NCI-H460 (cell line): Measurements from ENCODE around the gene SS18. TPM values are rescaled to one million over a fixed set of nuclear protein-coding genes. Genes with fewer than 3 reads are reported as not detected.
"Not testable (repeated sequence)": the region's sequence is repeated elsewhere in the genome, so short reads cannot be mapped to it uniquely, and the experiment has no call there.

Experiments used
- DNase-seq: peaks from one replicate; pipeline ENCODE4 v3.0.0-alpha.2; 2016; ENCODE audit warnings: low read depth; ENCODE audit errors: extremely low read depth
- polyA plus RNA-seq: library from polyadenylated mRNA; depleted of rRNA; stranded (reverse); fragments of >200 nt; gene quantifications from 2 replicates; pipeline ENCODE4 v1.2.3, GENCODE V29; 2014; cell fraction: nucleus; rRNA removed
- total RNA-seq: library from RNA; depleted of rRNA; stranded (reverse); fragments of >200 nt; shearing (Covaris generic); gene quantifications from 2 replicates; pipeline ENCODE4 v1.2.3, GENCODE V29; 2014; rRNA removed

The SS18 gene, protein sequence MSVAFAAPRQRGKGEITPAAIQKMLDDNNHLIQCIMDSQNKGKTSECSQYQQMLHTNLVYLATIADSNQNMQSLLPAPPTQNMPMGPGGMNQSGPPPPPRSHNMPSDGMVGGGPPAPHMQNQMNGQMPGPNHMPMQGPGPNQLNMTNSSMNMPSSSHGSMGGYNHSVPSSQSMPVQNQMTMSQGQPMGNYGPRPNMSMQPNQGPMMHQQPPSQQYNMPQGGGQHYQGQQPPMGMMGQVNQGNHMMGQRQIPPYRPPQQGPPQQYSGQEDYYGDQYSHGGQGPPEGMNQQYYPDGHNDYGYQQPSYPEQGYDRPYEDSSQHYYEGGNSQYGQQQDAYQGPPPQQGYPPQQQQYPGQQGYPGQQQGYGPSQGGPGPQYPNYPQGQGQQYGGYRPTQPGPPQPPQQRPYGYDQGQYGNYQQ
- 54.1 and 64.1 TPM in 2 replicates for total RNA-seq
- 147 and 199 TPM in 2 replicates for polyA plus RNA-seq

DNA sequence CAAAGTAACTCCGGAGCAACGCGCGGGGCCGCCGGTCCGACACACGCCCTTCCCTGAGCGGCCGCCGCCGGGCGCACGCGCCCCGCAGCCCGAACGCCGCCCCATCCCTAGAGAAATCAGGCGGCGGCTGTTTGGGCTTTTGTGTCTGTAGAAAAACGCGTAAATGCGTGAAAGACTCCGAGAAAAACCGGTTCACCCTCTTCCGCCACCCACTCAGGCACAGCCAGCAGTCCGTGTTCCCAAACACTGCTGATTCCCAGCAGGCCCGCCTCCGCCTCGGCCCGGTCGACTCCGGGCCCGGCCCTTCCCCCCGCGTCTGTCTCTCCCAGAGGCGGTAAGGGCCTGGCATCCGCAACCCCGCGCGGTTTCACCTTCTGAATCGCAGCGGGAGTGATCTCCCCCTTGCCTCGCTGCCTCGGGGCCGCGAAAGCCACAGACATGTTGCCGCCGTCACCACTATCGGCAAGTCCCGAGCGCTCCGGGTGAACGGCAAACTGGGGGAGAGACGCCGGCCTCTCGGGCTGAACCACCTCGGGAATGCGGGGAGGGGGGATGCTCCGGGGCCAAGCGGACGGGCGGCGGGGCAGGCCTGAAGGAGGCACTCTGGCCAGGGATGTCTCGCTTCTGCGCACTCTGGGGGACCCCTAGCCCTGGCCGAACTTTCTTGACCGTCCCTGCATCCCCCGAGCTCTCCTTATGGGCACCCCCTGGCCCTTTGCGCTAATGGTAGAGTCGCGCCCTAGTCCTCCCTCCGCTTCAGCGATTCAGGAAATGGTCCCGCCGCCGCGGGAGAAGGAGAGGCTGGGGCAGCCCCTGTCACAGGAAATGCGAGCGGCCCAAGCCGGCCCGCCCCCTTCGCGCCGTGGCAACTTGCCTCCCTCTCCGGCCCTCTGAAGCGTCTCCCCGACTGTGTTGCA is at the start of gene SS18:
SS18 (minus strand) TSS at position 484 of the 917 bp plus-strand sequence; CDS start at position 440, 44 bp downstream.
- peak; percentile 83 for DNase-seq

DNA sequence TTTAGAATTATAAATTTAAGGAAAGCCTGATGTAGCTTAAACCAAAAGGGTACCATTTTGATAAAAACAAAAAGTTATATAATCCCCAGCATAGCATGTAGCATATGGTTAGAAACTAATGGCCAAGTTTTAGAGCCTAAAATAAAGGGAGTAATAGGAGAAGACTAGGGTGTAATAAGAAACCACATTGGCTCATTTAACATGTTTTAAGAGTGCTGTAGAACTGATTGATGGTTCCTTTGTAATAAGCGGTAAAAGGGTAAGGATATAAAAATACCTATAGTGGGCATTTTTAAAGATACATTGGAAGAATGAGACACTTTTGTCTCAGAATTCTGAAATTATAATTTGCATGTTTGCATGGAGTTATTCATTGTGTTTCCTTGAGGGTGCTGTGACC is 45.1 kb upstream of the SS18 start:
- no peak for DNase-seq

DNA sequence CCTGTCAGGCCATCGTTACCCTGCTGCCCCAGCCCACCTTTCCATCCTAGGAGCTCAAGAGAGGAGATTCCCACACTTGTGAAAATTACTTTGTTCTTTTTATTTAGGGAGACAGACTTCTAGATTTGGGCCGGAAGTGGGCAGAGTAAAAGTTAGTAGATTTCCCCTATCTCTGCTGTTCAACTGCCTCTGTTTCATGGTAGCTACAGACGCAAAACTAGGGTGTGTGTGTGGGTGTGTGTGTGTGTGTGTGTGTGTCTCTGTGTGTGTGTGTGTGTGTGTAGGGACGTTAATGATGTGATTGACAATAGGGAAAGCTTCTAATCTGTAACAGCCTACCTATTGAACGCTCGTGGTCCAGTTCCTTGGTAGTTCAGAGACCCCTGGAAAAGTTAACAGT is 43.7 kb upstream of the SS18 start:
- DNase-seq, result no peak

DNA sequence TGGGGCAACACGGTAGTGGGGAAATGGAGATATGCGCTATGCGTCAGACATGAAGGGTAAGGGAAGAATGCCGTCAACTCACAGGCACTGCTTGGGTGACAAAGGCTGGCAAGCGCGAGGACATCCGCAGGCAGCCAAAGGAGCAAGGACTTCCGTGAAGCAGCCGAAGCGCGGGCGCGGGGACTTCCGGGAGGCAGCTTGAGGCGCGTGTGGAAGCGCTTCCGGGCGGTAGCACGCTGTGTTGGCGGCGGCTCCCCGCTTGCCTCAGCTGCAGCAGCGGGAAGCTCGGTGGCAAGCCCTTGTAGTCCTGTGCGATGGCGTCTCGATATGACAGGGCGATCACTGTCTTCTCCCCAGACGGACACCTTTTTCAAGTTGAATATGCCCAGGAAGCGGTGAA is 43.2 kb upstream of the SS18 start, which contains the start of gene PSMA8:
PSMA8 (plus strand) TSS at position 218 of the 400 bp plus-strand sequence; CDS start at position 315, 97 bp downstream.
- DNase-seq, result no peak

DNA sequence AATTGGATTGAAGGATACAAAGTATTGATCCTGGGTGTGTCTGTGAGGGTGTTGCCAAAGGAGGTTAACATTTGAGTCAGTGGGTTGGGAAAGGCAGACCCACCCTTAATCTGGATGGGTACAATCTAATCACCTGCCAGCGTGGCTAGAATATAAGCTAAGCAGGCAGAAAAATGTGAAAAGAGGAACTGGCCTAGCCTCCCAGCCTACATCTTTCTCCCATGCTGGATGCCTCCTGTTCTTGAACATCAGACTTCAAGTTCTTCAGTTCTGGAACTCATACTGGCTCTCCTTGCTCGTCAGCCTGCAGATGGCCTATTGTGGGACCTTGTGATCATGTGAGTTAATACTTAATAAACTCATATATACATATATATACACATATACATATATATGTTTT is 37.8 kb upstream of the SS18 start:
- not testable (repeated sequence) for DNase-seq

DNA sequence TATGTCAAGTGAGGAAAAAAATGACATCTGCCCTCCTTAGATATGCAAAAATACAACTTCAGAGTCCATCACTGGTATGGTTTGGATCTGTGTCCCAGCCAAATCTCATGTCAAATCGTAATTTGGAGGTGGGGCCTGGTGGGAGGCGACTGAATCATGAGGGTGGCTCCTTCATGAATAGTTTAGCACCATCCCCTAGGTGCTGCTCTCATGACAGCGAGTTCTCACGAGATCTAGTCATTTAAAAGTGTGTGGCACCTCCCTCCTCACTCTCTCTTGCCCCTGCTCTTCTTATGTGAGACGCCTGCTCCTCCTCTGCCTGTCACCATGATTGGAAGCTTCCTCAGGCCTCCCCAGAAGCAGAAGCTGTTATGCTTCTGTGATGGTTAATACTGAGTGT is 37.4 kb upstream of the SS18 start:
- no peak for DNase-seq

DNA sequence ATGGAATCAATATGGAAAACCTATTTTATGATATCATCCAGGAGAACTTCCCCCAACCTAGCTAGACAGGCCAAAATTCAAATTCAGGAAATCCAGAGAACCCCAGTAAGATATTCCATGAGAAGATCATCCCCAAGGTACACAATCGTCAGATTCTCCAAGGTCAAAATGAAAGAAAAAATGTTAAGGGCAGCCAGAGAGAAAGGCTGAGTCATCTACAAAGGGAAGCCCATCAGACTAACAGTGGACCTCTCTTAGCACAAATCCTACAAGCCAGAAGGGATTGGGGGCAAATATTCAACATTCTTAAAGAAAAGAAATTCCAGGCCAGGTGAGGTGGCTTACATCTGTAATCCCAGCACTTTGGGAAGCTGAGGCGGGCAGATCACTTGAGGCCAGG is 31.6 kb upstream of the SS18 start:
- DNase-seq, result not testable (repeated sequence)

DNA sequence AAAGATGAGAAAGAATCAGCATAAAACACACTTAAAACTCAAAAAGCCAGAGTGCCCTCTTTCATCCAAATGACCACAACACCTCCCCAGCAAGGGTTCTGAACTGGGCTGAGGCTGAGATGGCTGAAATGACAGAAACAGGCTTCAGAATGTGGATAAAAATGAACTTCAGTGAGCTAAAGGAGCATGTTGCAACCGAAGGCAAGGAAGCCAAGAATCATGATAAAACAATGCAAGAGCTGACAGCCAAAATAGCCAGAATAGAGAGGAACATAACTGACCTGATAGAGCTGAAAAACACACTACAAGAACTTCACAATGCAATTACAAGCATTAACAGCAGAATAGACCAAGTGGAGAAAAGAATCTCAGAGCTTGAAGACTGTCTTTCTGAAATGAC is 31.1 kb upstream of the SS18 start:
- no peak for DNase-seq

DNA sequence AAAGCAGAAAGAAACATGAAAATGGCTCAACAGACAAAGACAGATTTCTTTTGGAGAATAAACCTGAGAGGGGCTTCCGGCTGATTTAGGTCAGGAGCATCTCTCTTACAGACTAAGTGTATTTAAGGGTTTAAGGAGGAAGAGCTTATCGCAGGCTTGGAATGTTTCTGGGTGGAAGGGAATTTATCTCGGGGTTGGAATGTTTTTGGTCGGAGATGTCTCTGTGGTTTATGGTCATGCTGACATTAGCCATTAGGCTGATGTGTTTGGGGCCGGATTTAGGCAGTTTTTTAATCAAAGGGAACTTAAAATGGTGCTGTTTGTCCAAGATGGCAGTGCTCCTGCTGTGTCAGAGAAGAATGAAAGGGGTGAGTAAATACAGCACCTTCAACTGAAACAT is 28.8 kb upstream of the SS18 start:
- DNase-seq, result no peak

DNA sequence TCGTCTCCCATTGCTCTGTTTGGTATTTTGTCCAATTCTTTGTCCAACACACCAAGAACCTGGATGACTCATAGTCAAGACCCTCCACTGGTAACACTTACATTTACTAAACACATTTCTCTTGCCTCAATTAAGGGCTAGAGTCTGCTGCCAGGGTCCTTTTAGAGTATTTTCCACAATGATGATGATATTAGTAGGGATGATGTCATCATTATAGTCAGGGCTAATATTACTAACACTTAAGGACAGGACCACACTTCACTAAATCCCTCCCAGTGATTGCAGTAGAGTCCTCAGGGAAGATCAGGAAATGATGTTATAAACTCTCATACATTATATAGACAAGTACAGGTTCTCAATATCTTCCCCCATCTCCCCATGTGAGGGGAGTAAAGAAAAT is 13.6 kb upstream of the SS18 start:
- DNase-seq, result no peak

DNA sequence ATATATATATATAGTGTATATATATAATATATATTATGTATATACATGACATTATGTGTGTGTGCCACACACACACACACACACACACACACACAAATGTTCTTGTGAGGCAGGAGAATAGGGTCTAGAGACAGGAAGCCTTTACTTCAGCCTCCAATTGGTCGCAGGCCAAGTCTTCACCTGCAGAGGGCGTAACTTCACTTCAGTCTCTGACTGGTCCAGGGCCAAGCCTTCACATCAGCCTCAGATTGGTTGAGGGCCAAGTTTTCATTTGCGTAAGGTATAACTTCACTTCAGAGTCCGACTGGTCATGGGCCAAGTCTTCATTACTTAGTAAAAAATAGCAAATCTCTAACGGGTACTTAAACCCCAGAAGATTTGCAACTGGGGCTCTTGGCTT is 13.2 kb upstream of the SS18 start:
- no peak for DNase-seq

DNA sequence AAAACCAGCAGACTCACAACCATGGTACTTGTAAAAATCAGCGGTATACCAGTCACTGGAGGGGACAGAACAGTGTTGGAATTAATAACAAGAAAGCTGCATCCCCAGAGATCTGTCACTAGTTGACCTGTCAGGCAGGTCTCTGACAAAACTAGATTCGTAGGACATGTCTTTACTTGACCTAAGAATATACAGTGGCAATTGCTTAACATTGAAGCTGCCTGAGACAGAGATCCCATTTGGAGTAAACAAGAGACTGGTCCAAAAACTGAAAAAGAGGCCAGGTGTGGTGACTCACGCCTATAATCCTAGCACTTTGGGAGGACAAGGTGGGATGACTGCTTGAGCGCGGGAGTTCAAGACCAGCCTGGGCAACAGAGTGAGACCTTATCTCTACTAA is 7.2 kb upstream of the SS18 start:
- DNase-seq, result no peak

DNA sequence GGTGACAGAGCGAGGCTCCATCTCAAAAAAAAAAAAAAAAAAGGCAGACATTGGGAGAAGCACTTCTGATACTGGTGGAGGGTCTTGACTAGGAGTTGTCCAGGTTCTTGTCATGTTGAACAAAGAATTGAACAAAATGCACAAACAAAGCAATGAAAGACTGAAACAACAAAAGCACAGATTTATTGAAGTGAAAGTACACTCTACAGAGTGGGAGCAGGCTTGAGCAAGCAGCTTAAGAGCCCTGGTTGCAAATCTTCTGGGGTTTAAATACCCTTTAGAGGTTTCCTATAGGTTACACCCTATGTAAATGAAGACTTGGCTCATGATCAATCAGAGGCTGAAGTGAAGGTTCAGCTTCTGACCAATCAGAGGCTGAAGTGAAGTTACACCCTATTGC is 6.4 kb upstream of the SS18 start:
- no peak for DNase-seq

DNA sequence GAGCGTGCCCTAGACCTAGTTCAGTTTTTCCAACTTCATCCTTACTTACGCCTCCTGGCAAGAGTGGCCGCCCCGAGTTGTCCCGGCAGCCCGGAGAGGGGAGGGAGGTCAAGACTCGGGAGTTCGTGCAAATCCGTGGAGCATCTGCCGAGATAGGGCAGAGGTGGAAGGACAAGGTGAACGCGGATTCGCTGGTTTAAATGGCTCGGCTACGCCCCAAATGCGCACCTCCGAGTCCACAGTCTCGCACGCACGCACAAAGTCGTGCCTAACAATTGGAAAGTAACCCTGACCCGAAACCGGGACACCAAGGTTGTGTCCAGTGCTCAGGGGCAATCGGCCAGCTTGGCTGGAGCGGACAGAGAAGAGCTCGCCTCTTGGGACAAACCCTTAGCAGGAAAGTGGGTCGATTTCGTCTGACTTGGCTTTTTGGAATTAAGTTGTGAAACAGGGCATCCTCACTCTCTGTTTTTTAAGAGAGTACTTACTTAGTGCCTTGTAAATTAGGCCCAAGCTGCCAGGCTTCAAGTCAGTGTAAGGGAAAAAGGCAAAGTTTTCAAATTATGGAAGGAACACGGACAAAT is 726 bp upstream of the SS18 start:
- no peak for DNase-seq

DNA sequence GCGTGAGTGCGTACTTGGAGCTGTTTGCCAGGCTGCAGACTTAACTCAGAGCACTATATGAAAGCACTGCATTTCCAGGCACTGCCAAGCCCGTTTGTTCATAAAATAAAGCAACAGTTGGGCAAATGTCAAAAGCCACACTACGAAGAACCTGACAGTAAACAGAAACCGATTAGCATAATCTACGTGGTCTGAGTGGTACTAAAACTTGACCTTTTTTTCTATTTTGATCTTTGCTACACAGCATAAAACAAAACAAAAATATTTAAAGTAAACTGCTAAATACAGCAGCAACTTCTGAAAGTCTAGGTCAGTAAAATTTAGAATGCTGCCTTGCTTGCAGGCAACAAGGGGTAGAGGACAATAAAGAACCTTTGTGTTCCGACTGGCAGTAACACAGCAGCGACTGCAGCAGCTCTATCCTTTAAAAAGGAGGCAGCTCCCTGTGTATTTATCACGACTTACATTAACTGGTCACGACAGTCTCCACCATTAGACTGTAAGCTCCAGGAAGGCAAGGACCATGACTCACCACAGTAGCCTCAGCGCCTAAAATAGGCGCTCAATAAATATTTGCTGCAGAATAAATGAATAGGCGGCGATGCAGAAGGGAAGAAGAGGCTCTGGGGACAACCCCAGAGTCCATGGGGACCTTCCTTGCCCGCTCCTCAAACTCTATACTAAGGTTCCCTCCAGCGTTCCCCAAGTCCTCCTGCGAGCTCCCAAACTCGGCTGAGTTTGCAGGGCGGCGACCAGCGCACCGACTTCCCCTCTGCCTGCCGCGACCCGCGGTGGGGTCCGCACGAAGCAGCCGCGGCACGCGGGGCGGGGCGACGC is 902 bp downstream of the SS18 start:
- peak; percentile 12 for DNase-seq

DNA sequence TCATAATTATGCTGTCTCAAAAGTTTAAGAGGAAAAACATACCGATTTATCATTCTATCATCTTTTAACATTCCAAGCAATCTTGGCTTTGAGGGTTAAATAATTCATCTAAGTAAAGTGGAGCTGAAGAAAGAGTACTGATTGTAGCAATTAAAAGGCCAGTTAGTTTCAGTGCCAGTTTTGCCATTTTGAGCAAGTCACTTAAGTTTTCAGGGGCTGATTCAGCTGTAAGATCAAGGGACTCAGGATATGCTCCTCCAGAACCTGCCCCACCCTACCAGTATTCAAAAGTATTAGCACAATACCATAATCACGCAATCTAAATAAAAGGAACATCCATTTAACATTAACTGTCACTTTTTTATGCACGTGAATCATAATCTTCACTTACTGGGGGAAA is 1.9 kb downstream of the SS18 start:
- DNase-seq, result no peak

DNA sequence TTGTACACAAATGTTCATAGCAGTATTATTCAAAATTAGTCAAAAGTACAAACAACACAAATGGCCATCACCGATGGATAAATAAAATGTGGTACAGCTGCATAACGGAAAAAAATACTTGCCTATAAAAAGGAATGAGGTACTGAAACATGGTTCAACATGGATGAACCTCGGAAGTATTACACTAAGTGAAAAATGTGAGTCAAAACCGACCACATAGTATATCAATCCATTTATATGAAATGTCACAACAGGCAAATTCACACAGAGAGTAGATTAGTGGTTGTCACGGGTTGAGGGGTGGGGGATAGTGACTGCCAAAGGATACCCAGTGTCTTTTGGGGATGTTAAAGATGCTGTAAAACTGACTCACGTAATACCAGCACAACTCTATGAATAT is 3.5 kb downstream of the SS18 start:
- DNase-seq, result no peak

DNA sequence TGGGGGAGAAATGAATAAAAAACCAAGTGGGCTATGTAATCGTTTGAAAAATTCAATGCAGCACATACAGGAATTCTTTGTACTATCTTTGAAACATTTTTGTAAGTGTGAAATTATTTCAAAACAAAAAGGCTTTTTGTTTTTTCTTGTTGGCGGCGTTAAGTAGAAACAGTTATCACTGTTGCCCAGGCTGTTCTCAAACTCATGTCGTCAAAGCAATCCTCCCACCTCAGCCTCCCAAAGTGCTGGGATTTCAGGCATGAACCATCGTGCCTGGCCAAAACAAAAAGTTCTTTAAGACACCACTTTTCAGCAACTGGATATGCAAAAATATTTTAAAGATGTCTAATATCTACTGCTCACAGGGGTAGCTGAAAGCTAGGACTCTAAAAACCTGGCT is 5.4 kb downstream of the SS18 start:
- DNase-seq, result no peak

DNA sequence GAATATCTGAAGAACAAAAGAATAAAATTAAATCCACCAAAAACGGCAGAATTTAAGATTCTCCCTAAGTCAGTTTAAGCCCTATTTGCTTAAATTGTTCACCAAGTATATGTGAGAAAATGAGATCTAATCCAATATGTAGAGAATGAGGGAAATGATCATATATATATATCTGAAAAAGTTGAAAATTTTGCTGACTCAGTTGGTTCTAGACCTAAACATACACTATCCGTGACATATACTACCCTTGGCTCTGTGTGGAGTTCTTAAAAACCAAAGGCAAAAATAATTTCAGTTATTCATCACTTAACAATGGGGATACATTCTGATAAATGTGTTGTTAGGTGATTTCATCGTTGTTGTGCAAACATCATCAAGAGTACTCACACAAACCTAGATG is 7.3 kb downstream of the SS18 start:
- no peak for DNase-seq

DNA sequence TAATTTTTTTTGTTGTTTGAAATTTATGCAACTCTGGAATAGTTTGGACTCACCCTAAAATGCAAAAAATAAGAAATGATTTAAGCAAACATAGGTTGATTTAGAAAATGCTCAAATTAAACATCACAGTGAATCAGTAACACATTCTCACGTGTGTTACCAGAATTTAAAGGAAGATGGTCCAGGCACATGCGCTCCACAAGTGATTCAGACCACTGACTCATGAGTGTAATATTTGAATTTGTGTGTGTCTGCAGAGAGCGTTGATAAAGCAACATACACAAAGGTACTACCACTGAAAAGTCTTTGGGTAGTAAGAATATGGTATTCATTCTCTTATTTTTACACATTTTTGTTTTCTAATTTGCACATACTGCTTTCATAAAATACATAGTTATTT is 7.9 kb downstream of the SS18 start:
- DNase-seq, result no peak
